CD4-positive, alpha-beta T cell treated with Interleukin-15 for 4 hours (primary cell): ENCODE results near the gene MESP1.

Source experiments
- DNase-seq: peaks from one replicate; pipeline ENCODE4 v3.0.0-alpha.2; 2020; ENCODE audit warnings: low spot score

Gene MESP1

GRCh38 chr15:89758283-89758682, 7.2 kb upstream of the MESP1 start:
- DNase-seq: no peak

GRCh38 chr15:89756897-89757296, 5.8 kb upstream of the MESP1 start:
- no peak for DNase-seq

- DNase-seq: no peak
These were observed 4.7 kb upstream of the MESP1 start for GRCh38 chr15:89755701-89756100.

GRCh38 chr15:89754361-89755154, 3.5 kb upstream of the MESP1 start:
- DNase-seq: no peak

GRCh38 chr15:89753855-89754254, 2.8 kb upstream of the MESP1 start:
- no peak for DNase-seq

GRCh38 chr15:89751748-89752147, 699 bp upstream of the MESP1 start:
- DNase-seq: no peak

GRCh38 chr15:89749951-89750559, 994 bp downstream of the MESP1 start:
- DNase-seq: no peak

GRCh38 chr15:89749526-89749925, 1.5 kb downstream of the MESP1 start:
- DNase-seq: no peak

- no peak for DNase-seq
These were observed 2.0 kb downstream of the MESP1 start for GRCh38 chr15:89749054-89749453.

- DNase-seq: no peak
These were observed 3.1 kb downstream of the MESP1 start for GRCh38 chr15:89747708-89748682.

GRCh38 chr15:89746386-89746780, 4.7 kb downstream of the MESP1 start:
- no peak for DNase-seq

GRCh38 chr15:89745768-89746167, 5.3 kb downstream of the MESP1 start:
- DNase-seq: no peak

GRCh38 chr15:89745131-89745530, 5.9 kb downstream of the MESP1 start:
- no peak for DNase-seq

- DNase-seq: no peak
These were observed 7.5 kb downstream of the MESP1 start for GRCh38 chr15:89743594-89743993.

- DNase-seq: no peak
These were observed 8.0 kb downstream of the MESP1 start for GRCh38 chr15:89743011-89743410.

- peak; percentile 73 for DNase-seq
These were observed 10.9 kb downstream of the MESP1 start for GRCh38 chr15:89740137-89740536.

GRCh38 chr15:89735773-89736172, 15.3 kb downstream of the MESP1 start:
- no peak for DNase-seq

- no peak for DNase-seq
These were observed 18.4 kb downstream of the MESP1 start for GRCh38 chr15:89732451-89733172.

GRCh38 chr15:89731275-89731674, 19.8 kb downstream of the MESP1 start:
- DNase-seq: no peak

GRCh38 chr15:89728254-89728653, 22.8 kb downstream of the MESP1 start:
- no peak for DNase-seq

GRCh38 chr15:89725064-89725463, 26.0 kb downstream of the MESP1 start:
- DNase-seq: no peak

- no peak for DNase-seq
These were observed 26.4 kb downstream of the MESP1 start for GRCh38 chr15:89724621-89725020.
